Ascending aorta (tissue), 2 donors: ENCODE results near the gene TMEM108. TPM values are rescaled to one million over a fixed set of nuclear protein-coding genes. Genes with fewer than 3 reads are reported as not detected.

Source experiments
- DNase-seq, 2 donors: peaks; one replicate each; pipeline ENCODE4 v3.0.0-alpha.2; 2019; ENCODE audit warnings: low spot score in 2 of 2
- H3K27ac ChIP-seq, 2 donors: fragments of 200-600 bp; sonication (generic); one replicate each; pipeline ENCODE4 v1.5.1; 2016 to 2017; ENCODE audit warnings: mild to moderate bottlenecking in 1 of 2
- H3K27me3 ChIP-seq: fragments of 200-600 bp; sonication (generic); one replicate; pipeline ENCODE4 v1.5.1; 2017
- H3K36me3 ChIP-seq, 2 donors: fragments of 200-600 bp; sonication (generic); one replicate each; pipeline ENCODE4 v1.5.1; 2016
- H3K4me1 ChIP-seq, 2 donors: fragments of 200-600 bp; sonication (generic); one replicate each; pipeline ENCODE4 v1.5.1; 2016 to 2017; ENCODE audit warnings: mild to moderate bottlenecking in 1 of 2
- H3K4me3 ChIP-seq, 2 donors: fragments of 200-600 bp; sonication (generic); one replicate each; pipeline ENCODE4 v1.5.1; 2016 to 2017; ENCODE audit warnings: mild to moderate bottlenecking in 1 of 2
- H3K9me3 ChIP-seq, 2 donors: fragments of 200-600 bp; sonication (generic); one replicate each; pipeline ENCODE4 v1.5.1; 2016
- intact Hi-C: fragments of 100-400 bp; cut with DNase I; formaldehyde crosslinking; loops from one replicate; pipeline ENCODE4 v1.15.1; 2023
- total RNA-seq: library from RNA; depleted of rRNA; stranded (reverse); fragments of >200 nt; gene quantifications from one replicate; pipeline ENCODE4 v1.1.0, GENCODE V29; 2016
- TF ChIP-seq, protein P1 (sequence below), 3 experiments: fragments of 200-600 bp in 2 of 3; fragments of 450-650 bp in 1 of 3; sonication (generic) in 2 of 3; IDR thresholded peaks; one replicate each; pipeline ENCODE4 v1.5.1; 2016 to 2019; ENCODE audit warnings: antibody characterized with exemption in 3 of 3, mild to moderate bottlenecking in 1 of 3, moderate library complexity in 1 of 3

The TMEM108 gene
- total RNA-seq, 1 donor from 2014 or later: not detected

DNA sequence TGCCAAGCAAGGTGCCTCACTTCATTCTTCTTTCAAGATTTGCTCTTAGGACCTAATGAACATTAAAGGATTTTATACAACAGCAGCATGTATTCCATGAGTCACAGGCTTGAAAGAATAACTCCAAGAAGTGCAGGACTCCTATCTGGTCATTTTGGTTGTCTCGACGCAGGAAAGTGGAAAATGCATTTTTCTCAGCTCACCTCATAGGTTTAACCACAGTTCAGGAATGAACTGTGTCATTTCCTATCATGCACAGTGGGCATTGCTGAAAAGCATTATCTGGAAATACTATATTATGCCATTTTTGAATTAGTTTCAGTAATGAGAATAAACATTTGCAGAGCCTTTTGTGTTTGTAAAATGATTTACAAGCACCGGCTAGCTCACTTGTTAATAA lies 263.0 kb downstream of the TMEM108 start:
- H3K36me3 ChIP-seq: no peaks in the 10 kb centered on the region
- intact Hi-C loops: no loop called here
- no peak overlapping the region for H3K27ac ChIP-seq
- TF ChIP-seq, protein P1, sequence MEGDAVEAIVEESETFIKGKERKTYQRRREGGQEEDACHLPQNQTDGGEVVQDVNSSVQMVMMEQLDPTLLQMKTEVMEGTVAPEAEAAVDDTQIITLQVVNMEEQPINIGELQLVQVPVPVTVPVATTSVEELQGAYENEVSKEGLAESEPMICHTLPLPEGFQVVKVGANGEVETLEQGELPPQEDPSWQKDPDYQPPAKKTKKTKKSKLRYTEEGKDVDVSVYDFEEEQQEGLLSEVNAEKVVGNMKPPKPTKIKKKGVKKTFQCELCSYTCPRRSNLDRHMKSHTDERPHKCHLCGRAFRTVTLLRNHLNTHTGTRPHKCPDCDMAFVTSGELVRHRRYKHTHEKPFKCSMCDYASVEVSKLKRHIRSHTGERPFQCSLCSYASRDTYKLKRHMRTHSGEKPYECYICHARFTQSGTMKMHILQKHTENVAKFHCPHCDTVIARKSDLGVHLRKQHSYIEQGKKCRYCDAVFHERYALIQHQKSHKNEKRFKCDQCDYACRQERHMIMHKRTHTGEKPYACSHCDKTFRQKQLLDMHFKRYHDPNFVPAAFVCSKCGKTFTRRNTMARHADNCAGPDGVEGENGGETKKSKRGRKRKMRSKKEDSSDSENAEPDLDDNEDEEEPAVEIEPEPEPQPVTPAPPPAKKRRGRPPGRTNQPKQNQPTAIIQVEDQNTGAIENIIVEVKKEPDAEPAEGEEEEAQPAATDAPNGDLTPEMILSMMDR (IDR thresholded peaks at IDR 0.05): no peak
- H3K9me3 ChIP-seq: no peaks in the 10 kb centered on the region
- DNase-seq: no peak
- H3K4me1 ChIP-seq: no peaks in the 10 kb centered on the region
- no peaks in the 10 kb centered on the region for H3K27me3 ChIP-seq
- H3K4me3 ChIP-seq: no peak overlapping the region

DNA sequence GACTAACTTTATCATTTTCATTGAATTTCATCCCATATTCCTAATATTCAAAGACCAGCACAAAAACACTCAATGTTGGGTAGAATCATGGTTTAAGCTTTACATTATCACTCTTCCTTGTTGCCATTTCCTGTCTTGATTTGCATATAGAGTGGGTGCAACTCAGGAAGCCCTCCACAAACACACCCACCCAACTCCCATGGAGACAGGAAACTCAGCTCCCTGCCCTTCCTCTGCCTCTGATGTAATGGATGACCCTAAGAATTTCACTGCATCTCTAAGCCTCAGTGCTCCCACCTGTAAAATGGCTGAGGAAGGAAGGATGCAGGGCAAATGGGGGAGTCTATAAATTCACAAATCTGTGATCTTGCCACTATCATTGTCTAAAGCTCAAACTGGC lies 263.5 kb downstream of the TMEM108 start:
- intact Hi-C loops: no loop called here
- Histone ChIP-seq H3K4me1 (no peaks in the 10 kb centered on the region), H3K4me3 (no peak overlapping the region), H3K9me3 (no peaks in the 10 kb centered on the region), H3K36me3 (no peaks in the 10 kb centered on the region), H3K27me3 (no peaks in the 10 kb centered on the region), H3K27ac (no peak overlapping the region)
- TF ChIP-seq, protein P1 (IDR thresholded peaks at IDR 0.05): no peak
- DNase-seq: no peak

DNA sequence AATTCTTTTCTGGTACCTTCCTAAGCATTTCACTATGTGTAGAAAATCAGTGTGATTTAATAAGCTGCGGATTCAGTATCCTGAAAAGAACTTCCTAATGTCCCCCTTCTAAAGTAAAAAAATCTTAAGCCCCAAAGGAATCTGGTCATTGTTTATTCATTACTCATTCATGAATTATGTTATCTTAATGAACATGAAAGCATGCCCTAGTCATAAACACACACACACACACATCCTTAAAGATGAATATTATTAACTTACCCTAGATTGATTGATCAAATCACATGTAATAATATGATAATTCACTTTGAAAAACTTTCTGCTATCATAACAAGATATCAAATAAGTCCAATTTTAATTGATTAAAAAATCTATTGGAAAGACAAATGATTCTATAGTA lies 265.2 kb downstream of the TMEM108 start:
- intact Hi-C loops: no loop called here
- Histone ChIP-seq H3K27me3 (no peaks in the 10 kb centered on the region), H3K27ac (no peak overlapping the region), H3K9me3 (no peaks in the 10 kb centered on the region), H3K4me3 (no peak overlapping the region), H3K36me3 (no peaks in the 10 kb centered on the region), H3K4me1 (no peaks in the 10 kb centered on the region)
- TF ChIP-seq, protein P1 (IDR thresholded peaks at IDR 0.05): no peak
- DNase-seq: no peak

DNA sequence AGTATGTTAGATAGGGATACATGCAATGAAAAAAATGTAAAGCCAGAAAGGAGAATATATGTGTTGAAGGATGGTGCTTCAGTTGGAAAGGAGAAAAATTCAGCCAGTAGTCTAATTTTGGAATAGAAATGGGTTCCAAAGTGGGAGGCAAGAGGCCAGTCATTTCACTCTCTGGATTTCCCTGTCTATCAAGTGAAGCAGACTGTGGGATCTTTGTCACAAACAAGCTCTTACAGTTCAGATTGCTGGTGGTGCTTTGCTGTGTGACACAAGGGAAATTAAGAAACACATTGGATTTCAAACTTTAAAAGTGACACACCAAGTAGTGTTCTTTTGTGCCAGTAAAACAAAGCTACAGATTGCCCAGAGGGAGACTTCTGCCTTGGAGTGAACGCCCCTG lies 279.7 kb downstream of the TMEM108 start:
- intact Hi-C loops: no loop called here

DNA sequence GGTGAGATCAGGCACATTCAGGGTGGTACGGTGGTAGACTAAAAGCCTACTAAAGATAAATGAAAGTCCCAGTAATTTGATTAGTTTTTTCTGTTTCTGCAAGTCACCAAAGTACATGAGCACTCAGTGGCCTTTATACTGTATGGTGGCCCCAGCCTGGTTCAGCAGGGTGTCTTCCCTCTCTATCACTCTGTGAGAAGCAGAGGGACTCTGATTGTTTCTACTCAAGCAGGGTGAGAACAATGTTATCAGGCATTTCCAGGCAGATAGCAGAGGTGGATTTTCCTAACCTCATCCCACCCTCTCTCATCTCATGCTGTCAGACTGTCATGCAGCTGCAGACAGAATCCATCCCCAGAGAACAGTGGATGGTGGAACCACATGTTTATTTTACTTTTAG lies 290.2 kb downstream of the TMEM108 start:
- Histone ChIP-seq H3K4me1 (no peaks in the 10 kb centered on the region), H3K36me3 (no peaks in the 10 kb centered on the region), H3K27ac (no peak overlapping the region), H3K9me3 (peaks cover 0 to 2% of the 10 kb centered on the region in 2 donors), H3K27me3 (no peaks in the 10 kb centered on the region), H3K4me3 (no peak overlapping the region)
- intact Hi-C loops: no loop called here
- TF ChIP-seq, protein P1 (IDR thresholded peaks at IDR 0.05): no peak
- DNase-seq: no peak

More for the DNA sequence above, 279.7 kb downstream of the TMEM108 start:
- no peaks in the 10 kb centered on the region for H3K36me3 ChIP-seq
- DNase-seq: no peak
- TF ChIP-seq, protein P1 (IDR thresholded peaks at IDR 0.05): no peak
- H3K4me3 ChIP-seq: no peak overlapping the region
- peaks cover 0 to 3% of the 10 kb centered on the region in 2 donors for H3K9me3 ChIP-seq
- H3K27me3 ChIP-seq: no peaks in the 10 kb centered on the region
- H3K4me1 ChIP-seq: no peaks in the 10 kb centered on the region
- no peak overlapping the region for H3K27ac ChIP-seq

DNA sequence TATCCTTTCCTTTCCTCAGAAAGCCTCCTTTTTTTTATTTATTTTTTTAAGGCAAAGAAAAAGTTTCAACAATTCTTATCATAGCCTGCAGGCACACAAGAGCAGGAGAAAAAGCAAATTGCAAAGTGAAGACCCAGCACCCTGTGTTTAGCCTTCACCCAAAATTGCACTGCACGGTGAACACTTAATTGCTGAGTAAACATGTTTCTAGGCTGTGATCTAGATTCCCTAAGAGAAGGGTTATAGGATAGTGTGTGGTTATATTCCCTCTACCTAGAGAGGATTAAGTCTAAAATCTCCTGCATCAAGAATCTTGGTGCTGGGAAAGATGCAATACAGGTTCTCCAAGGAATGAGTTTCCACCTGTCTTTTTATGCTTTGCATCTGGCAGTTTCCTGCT lies 291.4 kb downstream of the TMEM108 start:
- H3K36me3 ChIP-seq: no peaks in the 10 kb centered on the region
- DNase-seq: no peak
- H3K27me3 ChIP-seq: no peaks in the 10 kb centered on the region
- intact Hi-C loops: no loop called here
- TF ChIP-seq, protein P1 (IDR thresholded peaks at IDR 0.05): no peak
- no peaks in the 10 kb centered on the region for H3K4me1 ChIP-seq
- no peaks in the 10 kb centered on the region for H3K9me3 ChIP-seq
- H3K27ac ChIP-seq: no peak overlapping the region
- H3K4me3 ChIP-seq: no peak overlapping the region
